Fibroblast of lung (primary cell): ENCODE measurements around the gene MTRF1. TPM values are rescaled to one million over a fixed set of nuclear protein-coding genes. Genes with fewer than 3 reads are reported as not detected.

ENCODE experiments used
- DNase-seq, 2 donors: peaks; one replicate each; pipeline versions ENCODE4 v3.0.0 to v3.0.0-alpha.2; 2010; ENCODE audit warnings: low read depth in 2 of 2
- H2AFZ ChIP-seq: 2 replicates; pipeline ENCODE4 v1.5.1; 2012; ENCODE audit warnings: low read length, control low read depth, inconsistent platforms
- H3K27ac ChIP-seq: 2 replicates; pipeline ENCODE4 v1.5.1; 2011; ENCODE audit warnings: low read length, control low read depth; ENCODE audit not compliant: insufficient read depth
- H3K27me3 ChIP-seq: 2 replicates; pipeline ENCODE4 v1.5.1; 2011; ENCODE audit warnings: mild to moderate bottlenecking, low read length; ENCODE audit not compliant: control insufficient read depth, insufficient read depth
- H3K36me3 ChIP-seq: 2 replicates; pipeline ENCODE4 v1.5.1; 2011; ENCODE audit warnings: low read length; ENCODE audit not compliant: control insufficient read depth, insufficient read depth
- H3K4me1 ChIP-seq: 2 replicates; pipeline ENCODE4 v1.5.1; 2011; ENCODE audit warnings: low read length; ENCODE audit not compliant: control insufficient read depth, insufficient read depth; ENCODE audit errors: extremely low read depth
- H3K4me2 ChIP-seq: 2 replicates; pipeline ENCODE4 v1.5.1; 2011; ENCODE audit warnings: low read length, control low read depth; ENCODE audit not compliant: insufficient read depth; ENCODE audit errors: extremely low read depth
- H3K4me3 ChIP-seq, 4 experiments: fragments of 200-600 bp in 1 of 4; sonication (generic) in 1 of 4; replicated peaks in 1 of 4; 2 replicates each; pipeline ENCODE4 v1.5.1; 2011 to 2016; ENCODE audit warnings: low read length in 4 of 4, low read depth in 3 of 4, mild to moderate bottlenecking in 3 of 4, control low read depth in 2 of 4, inconsistent platforms in 1 of 4, mixed read lengths in 1 of 4; ENCODE audit not compliant: insufficient read depth in 1 of 4; ENCODE audit errors: control extremely low read depth in 1 of 4
- H3K79me2 ChIP-seq: 2 replicates; pipeline ENCODE4 v1.5.1; 2012; ENCODE audit warnings: mild to moderate bottlenecking, low read length, inconsistent platforms; ENCODE audit not compliant: control insufficient read depth, insufficient read depth
- H3K9ac ChIP-seq: 2 replicates; pipeline ENCODE4 v1.5.1; 2011; ENCODE audit warnings: mild to moderate bottlenecking, low read length, control low read depth; ENCODE audit not compliant: insufficient read depth
- H3K9me3 ChIP-seq: 2 replicates; pipeline ENCODE4 v1.5.1; 2012; ENCODE audit warnings: low read depth, low read length; ENCODE audit not compliant: control insufficient read depth, insufficient read depth
- H4K20me1 ChIP-seq: 2 replicates; pipeline ENCODE4 v1.5.1; 2011; ENCODE audit warnings: low read length; ENCODE audit not compliant: control insufficient read depth, insufficient read depth; ENCODE audit errors: extremely low read depth
- EZH2 ChIP-seq: IDR thresholded peaks from 2 replicates; pipeline ENCODE4 v1.5.1; 2012; ENCODE audit warnings: low read length, control low read depth, mild to moderate bottlenecking; ENCODE audit errors: missing control alignments
- polyA plus RNA-seq, 2 donors: library from polyadenylated mRNA; depleted of rRNA in 1 of 2; stranded (reverse) in 1 of 2; unstranded in 1 of 2; fragments of >200 nt; gene quantifications; 2 replicates each; pipeline ENCODE4 v1.2.1, GENCODE V29; 2011 to 2012; ENCODE audit warnings: missing spikeins in 1 of 2
- total RNA-seq: library from RNA; depleted of rRNA; stranded (reverse); fragments of >200 nt; gene quantifications from 2 replicates; pipeline ENCODE4 v1.2.1, GENCODE V29; 2014
- TF ChIP-seq, protein P1 (sequence below), 2 donors: IDR thresholded peaks in 1 of 2; conservative IDR thresholded peaks in 1 of 2; 1 replicate in 1 of 2; 2 replicates in 1 of 2; pipeline ENCODE4 v1.5.1; 2011 to 2012; ENCODE audit warnings: low read length in 2 of 2, control low read depth in 1 of 2, inconsistent platforms in 1 of 2, low read depth in 1 of 2, mild to moderate bottlenecking in 1 of 2

Gene MTRF1
- total and polyA plus RNA-seq, 2 donors (not counting 1 experiment from before 2014, with no cell fraction given) = 11.6 to 13.4 TPM

DNA sequence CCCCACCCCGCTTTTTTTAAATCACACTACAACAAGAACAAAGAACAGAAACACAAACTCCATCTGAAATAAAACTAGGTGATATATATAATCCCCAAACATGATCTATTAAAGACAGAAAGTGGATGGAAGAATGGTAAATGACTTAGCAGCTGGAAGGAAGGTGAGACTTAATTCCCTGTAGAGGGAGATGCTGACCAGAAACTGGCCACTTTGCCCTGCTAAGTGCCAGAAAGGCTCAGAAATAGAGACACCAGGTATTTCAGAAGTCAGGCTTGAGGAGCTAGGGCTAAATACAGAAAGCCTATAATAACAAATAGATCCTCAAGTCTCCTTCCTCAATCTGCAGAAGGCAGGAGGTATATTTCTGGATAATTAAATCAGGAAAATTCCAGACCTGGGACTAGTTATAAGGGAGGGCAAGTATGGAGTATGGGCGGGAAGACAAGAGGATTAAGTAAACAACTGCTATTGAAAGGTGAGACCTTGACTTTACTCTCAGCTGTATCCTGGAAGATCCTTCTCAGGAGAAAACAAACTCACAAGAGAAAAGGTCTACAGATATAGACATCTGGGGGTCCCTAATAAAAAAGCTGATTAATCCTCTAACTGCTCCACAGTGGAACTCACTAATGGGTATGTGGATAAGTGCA is 32.2 kb downstream of the MTRF1 start:
- Histone ChIP-seq H3K27ac (no peak overlapping the region), H3K4me2 (no peak overlapping the region), H3K27me3 (no peaks in the 10 kb centered on the region), H3K9ac (no peak overlapping the region), H3K9me3 (no peaks in the 10 kb centered on the region), H3K36me3 (no peaks in the 10 kb centered on the region), H3K4me1 (no peaks in the 10 kb centered on the region), H2AFZ (no peak overlapping the region), H3K4me3 (no peak overlapping the region), H3K79me2 (no peaks in the 10 kb centered on the region), H4K20me1 (no peaks in the 10 kb centered on the region)
- TF ChIP-seq EZH2 = no peak
- no peak for DNase-seq

DNA sequence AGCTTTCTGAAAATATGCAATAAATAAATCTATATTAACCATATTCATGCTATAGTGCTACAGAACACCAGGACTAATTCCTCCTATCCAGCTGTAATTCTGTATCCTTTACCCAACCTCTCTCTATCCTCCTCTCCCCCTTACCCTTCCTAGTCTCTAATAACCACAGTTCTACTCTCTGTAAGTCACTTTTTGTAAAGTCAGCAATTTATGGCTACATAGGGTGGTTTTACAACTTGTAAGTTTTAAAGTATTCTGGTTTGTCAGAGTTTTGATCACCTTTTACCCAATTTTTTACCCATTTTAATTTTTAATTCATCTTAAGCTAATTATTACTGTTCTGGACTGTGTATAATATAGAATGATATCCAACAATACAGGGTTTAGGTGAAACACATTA is 34.0 kb downstream of the MTRF1 start:
- no peak overlapping the region for H2AFZ ChIP-seq
- peaks cover under 1% of the 10 kb centered on the region for H3K4me1 ChIP-seq
- no peaks in the 10 kb centered on the region for H3K36me3 ChIP-seq
- DNase-seq = no peak
- no peaks in the 10 kb centered on the region for H3K9me3 ChIP-seq
- H3K27ac ChIP-seq = no peak overlapping the region
- no peak overlapping the region for H3K4me3 ChIP-seq
- no peaks in the 10 kb centered on the region for H4K20me1 ChIP-seq
- no peaks in the 10 kb centered on the region for H3K27me3 ChIP-seq
- no peaks in the 10 kb centered on the region for H3K79me2 ChIP-seq
- no peak overlapping the region for H3K9ac ChIP-seq
- H3K4me2 ChIP-seq = no peak overlapping the region
- no peak for TF ChIP-seq EZH2
- TF ChIP-seq, protein P1, sequence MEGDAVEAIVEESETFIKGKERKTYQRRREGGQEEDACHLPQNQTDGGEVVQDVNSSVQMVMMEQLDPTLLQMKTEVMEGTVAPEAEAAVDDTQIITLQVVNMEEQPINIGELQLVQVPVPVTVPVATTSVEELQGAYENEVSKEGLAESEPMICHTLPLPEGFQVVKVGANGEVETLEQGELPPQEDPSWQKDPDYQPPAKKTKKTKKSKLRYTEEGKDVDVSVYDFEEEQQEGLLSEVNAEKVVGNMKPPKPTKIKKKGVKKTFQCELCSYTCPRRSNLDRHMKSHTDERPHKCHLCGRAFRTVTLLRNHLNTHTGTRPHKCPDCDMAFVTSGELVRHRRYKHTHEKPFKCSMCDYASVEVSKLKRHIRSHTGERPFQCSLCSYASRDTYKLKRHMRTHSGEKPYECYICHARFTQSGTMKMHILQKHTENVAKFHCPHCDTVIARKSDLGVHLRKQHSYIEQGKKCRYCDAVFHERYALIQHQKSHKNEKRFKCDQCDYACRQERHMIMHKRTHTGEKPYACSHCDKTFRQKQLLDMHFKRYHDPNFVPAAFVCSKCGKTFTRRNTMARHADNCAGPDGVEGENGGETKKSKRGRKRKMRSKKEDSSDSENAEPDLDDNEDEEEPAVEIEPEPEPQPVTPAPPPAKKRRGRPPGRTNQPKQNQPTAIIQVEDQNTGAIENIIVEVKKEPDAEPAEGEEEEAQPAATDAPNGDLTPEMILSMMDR (conservative IDR thresholded peaks at IDR 0.05 in 1 of 2, IDR thresholded peaks at IDR 0.05 in 1 of 2; ENCODE audit: low read depth in 1 of 2, low read length in 2 of 2) = no peak

DNA sequence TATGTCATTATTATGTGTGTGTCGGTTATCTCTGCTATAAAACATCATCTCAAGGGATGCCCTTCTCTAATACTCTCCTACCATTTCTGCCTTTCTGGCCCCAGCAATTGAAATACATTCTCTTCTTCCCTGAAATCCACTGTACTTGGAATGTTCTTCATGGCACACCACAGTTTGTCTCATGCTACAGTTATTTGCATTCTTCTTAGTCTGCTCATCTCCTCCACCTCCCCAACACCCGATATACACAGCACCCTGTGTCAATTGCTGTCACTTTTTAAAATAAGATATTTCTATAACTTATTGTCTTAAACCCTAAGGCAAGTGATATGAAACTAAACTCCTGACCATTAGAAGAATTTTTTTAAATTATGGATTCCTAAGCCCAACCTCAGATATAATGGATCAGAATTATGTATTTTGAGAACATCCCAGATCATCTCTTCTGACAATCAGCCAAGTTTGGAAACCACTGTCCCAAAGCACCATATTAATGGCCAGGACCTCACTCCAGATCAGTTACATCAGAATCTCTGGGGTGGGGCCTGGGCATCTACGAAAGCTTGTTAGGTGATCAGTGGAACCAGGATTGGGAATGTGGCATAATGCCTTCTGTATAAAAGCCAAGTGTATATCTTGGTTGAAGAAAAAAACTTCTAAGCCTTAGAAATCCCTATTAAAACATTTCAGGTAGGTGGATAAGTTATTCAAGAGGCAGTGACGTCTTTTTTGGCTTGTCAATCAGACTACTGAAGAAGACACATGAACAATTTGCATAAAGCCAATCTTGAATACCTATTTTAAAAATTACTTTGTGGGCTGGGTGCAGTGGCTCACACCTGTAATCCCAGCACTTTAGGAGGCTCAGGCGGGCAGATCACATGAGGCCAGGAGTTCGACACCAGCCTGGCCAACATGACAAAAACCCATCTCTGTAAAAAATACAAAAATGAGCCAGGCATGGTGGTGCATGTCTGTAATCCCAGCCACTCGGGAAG is 39.0 kb downstream of the MTRF1 start:
- H3K4me1 ChIP-seq = peaks cover 9% of the 10 kb centered on the region
- no peaks in the 10 kb centered on the region for H4K20me1 ChIP-seq
- no peaks in the 10 kb centered on the region for H3K27me3 ChIP-seq
- no peaks in the 10 kb centered on the region for H3K79me2 ChIP-seq
- H2AFZ ChIP-seq = no peak overlapping the region
- H3K9me3 ChIP-seq = no peaks in the 10 kb centered on the region
- no peak for TF ChIP-seq EZH2
- TF ChIP-seq, protein P1 (conservative IDR thresholded peaks at IDR 0.05 in 1 of 2, IDR thresholded peaks at IDR 0.05 in 1 of 2; ENCODE audit: low read depth in 1 of 2, low read length in 2 of 2) = no peak
- no peak overlapping the region for H3K4me3 ChIP-seq
- peak; percentile 39 to 87 for DNase-seq
- H3K27ac ChIP-seq = peak overlapping the region; percentile 2
- H3K36me3 ChIP-seq = no peaks in the 10 kb centered on the region
- H3K9ac ChIP-seq = no peak overlapping the region
- H3K4me2 ChIP-seq = peak overlapping the region; percentile 21
